HG03095 (cell line): ENCODE data around the gene TMCC1.
"Not testable (repeated sequence)": the region's sequence is repeated elsewhere in the genome, so short reads cannot be mapped to it uniquely, and the experiment has no call there.

ENCODE experiments used
- ATAC-seq: cut with Tn5 transposase; IDR thresholded peaks from one replicate; pipeline ENCODE4 v1.9.1; 2021; ENCODE audit warnings: moderate library complexity; ENCODE audit not compliant: unreplicated experiment

TMCC1 gene

GRCh38 chr3:129837065-129837642 is 56.4 kb downstream of the TMCC1 start:
- no peak for ATAC-seq

GRCh38 chr3:129836381-129837064 is 57.0 kb downstream of the TMCC1 start:
- no peak for ATAC-seq

GRCh38 chr3:129835198-129835597 is 58.3 kb downstream of the TMCC1 start:
- ATAC-seq = no peak

- ATAC-seq = no peak
Measured at GRCh38 chr3:129834580-129834979, 58.9 kb downstream of the TMCC1 start.

GRCh38 chr3:129831942-129832341 is 61.6 kb downstream of the TMCC1 start:
- not testable (repeated sequence) for ATAC-seq

GRCh38 chr3:129831503-129831902 is 62.0 kb downstream of the TMCC1 start:
- no peak for ATAC-seq

GRCh38 chr3:129829640-129830039 is 63.9 kb downstream of the TMCC1 start:
- ATAC-seq = no peak

GRCh38 chr3:129827765-129828164 is 65.7 kb downstream of the TMCC1 start:
- ATAC-seq = peak; percentile 79

- ATAC-seq = no peak
Measured at GRCh38 chr3:129824926-129825541, 68.5 kb downstream of the TMCC1 start.

GRCh38 chr3:129822679-129823078 is 70.8 kb downstream of the TMCC1 start:
- no peak for ATAC-seq

GRCh38 chr3:129822241-129822640 is 71.3 kb downstream of the TMCC1 start:
- no peak for ATAC-seq

- ATAC-seq = no peak
Measured at GRCh38 chr3:129820587-129820986, 72.9 kb downstream of the TMCC1 start.

- no peak for ATAC-seq
Measured at GRCh38 chr3:129812589-129812988, 80.9 kb downstream of the TMCC1 start.

- no peak for ATAC-seq
Measured at GRCh38 chr3:129809297-129809696, 84.2 kb downstream of the TMCC1 start.

GRCh38 chr3:129796146-129796545 is 97.4 kb downstream of the TMCC1 start:
- ATAC-seq = no peak

- ATAC-seq = no peak
Measured at GRCh38 chr3:129795186-129796010, 98.1 kb downstream of the TMCC1 start.

GRCh38 chr3:129794311-129795185 is 99.0 kb downstream of the TMCC1 start:
- ATAC-seq = no peak

GRCh38 chr3:129793942-129794310 is 99.6 kb downstream of the TMCC1 start:
- no peak for ATAC-seq

GRCh38 chr3:129793319-129793718 is 100.2 kb downstream of the TMCC1 start:
- ATAC-seq = no peak

GRCh38 chr3:129783470-129783869 is 110.0 kb downstream of the TMCC1 start:
- no peak for ATAC-seq

GRCh38 chr3:129778871-129779270 is 114.6 kb downstream of the TMCC1 start:
- no peak for ATAC-seq
